H1 (cell line): ENCODE measurements around the gene ARMH3. TPM values are rescaled to one million over a fixed set of nuclear protein-coding genes. Genes with fewer than 3 reads are reported as not detected.

ENCODE experiments used
- JUN ChIP-seq: IDR thresholded peaks from 2 replicates; pipeline ENCODE4 v1.6.1; 2011; ENCODE audit warnings: low read depth, mild to moderate bottlenecking, improper control_type of control experiment, low read length
- KDM5A ChIP-seq: fragments of 200-600 bp; IDR thresholded peaks from 2 replicates; pipeline ENCODE4 v1.7.1; 2012; ENCODE audit warnings: mild to moderate bottlenecking, low read length, inconsistent platforms, mixed read lengths
- polyA plus RNA-seq, 7 experiments: library from polyadenylated mRNA; depleted of rRNA in 3 of 7; stranded (reverse) in 5 of 7; unstranded in 2 of 7; fragments of >200 nt in 5 of 7; fragments of 200-250 nt in 2 of 7; gene quantifications; 1 replicate in 5 of 7; 2 replicates in 1 of 7; 4 replicates in 1 of 7; pipeline versions ENCODE4 v1.2.1 to v1.2.3, GENCODE V29; 2011 to 2013; ENCODE audit warnings: missing spikeins in 2 of 7, mixed read lengths in 2 of 7
- total RNA-seq: library from RNA; stranded (reverse); fragmentation: NEBNext Ultra II Directional; extraction: Animal tissue kit (Norgen Biotek cat#: 25700); gene quantifications from 2 replicates; pipeline ENCODE4 v1.2.1, GENCODE V29; 2021
- TF ChIP-seq, protein P1 (sequence below): IDR thresholded peaks from 2 replicates; pipeline ENCODE4 v1.6.1; 2012; ENCODE audit warnings: inconsistent platforms

ARMH3 gene
- total and polyA plus RNA-seq, 2 of the 8 experiments (the other 6 are each of a cell fraction or from before 2014, with no cell fraction given): 11.6 to 18.3 TPM

DNA sequence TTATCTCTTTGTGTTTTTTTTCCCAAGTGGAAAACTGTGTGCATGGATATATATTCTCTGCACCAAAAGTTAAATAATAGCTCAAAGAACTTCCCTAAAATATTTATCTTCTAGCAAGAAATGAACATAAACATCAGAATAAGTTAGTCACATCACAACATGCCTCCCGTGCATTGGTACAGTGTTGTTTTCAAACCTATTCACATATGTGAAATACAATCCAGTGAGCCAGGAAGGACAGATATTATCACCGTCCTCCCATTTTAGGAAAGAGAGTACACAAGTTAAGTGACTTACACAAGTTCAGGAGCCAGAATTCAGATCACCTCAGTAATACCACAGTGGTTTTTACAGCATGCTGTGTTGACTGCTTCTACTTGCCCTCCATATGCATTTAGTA, 22.2 kb downstream of the ARMH3 start (continued):
- TF ChIP-seq, protein P1, sequence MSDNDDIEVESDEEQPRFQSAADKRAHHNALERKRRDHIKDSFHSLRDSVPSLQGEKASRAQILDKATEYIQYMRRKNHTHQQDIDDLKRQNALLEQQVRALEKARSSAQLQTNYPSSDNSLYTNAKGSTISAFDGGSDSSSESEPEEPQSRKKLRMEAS: no peak
- TF ChIP-seq JUN (no peak), KDM5A (no peak)
- TF ChIP-seq, all 59 proteins: peak for 0
